Trophoblast cell (in vitro differentiated cells and primary cell): Measurements from ENCODE around the gene IL24.

Experiments used
- DNase-seq, 2 donors: peaks; one replicate each; pipeline ENCODE4 v3.0.0-alpha.2; 2016
- H2AFZ ChIP-seq: 2 replicates; pipeline ENCODE4 v1.6.1; 2013; ENCODE audit warnings: low read length, moderate library complexity, mild to moderate bottlenecking; ENCODE audit not compliant: insufficient read depth, poor library complexity
- H2AK5ac ChIP-seq: 2 replicates; pipeline ENCODE4 v1.6.1; 2013; ENCODE audit warnings: mild to moderate bottlenecking, low read length
- H2BK120ac ChIP-seq: 2 replicates; pipeline ENCODE4 v1.6.1; 2013; ENCODE audit warnings: low read length, mild to moderate bottlenecking, moderate library complexity; ENCODE audit not compliant: insufficient read depth, poor library complexity
- H2BK12ac ChIP-seq: 2 replicates; pipeline ENCODE4 v1.6.1; 2013; ENCODE audit warnings: mild to moderate bottlenecking, low read length, moderate library complexity
- H2BK5ac ChIP-seq: 2 replicates; pipeline ENCODE4 v1.6.1; 2013; ENCODE audit warnings: low read length, low read depth, moderate library complexity, mild to moderate bottlenecking; ENCODE audit not compliant: poor library complexity
- H3K14ac ChIP-seq: 2 replicates; pipeline ENCODE4 v1.6.1; 2013; ENCODE audit warnings: mild to moderate bottlenecking, low read length
- H3K18ac ChIP-seq: 2 replicates; pipeline ENCODE4 v1.6.1; 2013; ENCODE audit warnings: mild to moderate bottlenecking, low read length
- H3K23ac ChIP-seq: 2 replicates; pipeline ENCODE4 v1.6.1; 2013; ENCODE audit warnings: low read length
- H3K27ac ChIP-seq: 2 replicates; pipeline ENCODE4 v1.5.1; 2013; ENCODE audit warnings: low read depth, mild to moderate bottlenecking, inconsistent platforms, low read length, moderate library complexity
- H3K27me3 ChIP-seq: 2 replicates; pipeline ENCODE4 v1.6.1; 2013; ENCODE audit warnings: inconsistent platforms, mild to moderate bottlenecking, low read length, moderate library complexity; ENCODE audit not compliant: insufficient read depth
- H3K36me3 ChIP-seq, 2 experiments: 1 replicate in 1 of 2; 2 replicates in 1 of 2; pipeline ENCODE4 v1.6.1; 2013; ENCODE audit warnings: low read length in 2 of 2, mild to moderate bottlenecking in 2 of 2, moderate library complexity in 1 of 2; ENCODE audit not compliant: insufficient read depth in 2 of 2, control insufficient read depth in 1 of 2
- H3K4ac ChIP-seq: 2 replicates; pipeline ENCODE4 v1.6.1; 2013; ENCODE audit warnings: low read depth, mild to moderate bottlenecking, low read length, moderate library complexity
- H3K4me1 ChIP-seq, 2 experiments: 1 replicate in 1 of 2; 2 replicates in 1 of 2; pipeline ENCODE4 v1.6.1; 2013; ENCODE audit warnings: low read length in 2 of 2, mild to moderate bottlenecking in 2 of 2, moderate library complexity in 1 of 2; ENCODE audit not compliant: insufficient read depth in 2 of 2, control insufficient read depth in 1 of 2
- H3K4me2 ChIP-seq: 2 replicates; pipeline ENCODE4 v1.6.1; 2013; ENCODE audit warnings: inconsistent platforms, mild to moderate bottlenecking, low read length, moderate library complexity
- H3K4me3 ChIP-seq: 2 replicates; pipeline ENCODE4 v1.5.1; 2013; ENCODE audit warnings: mild to moderate bottlenecking, low read depth, low read length, inconsistent platforms
- H3K79me1 ChIP-seq: one replicate; pipeline ENCODE4 v1.6.1; 2013; ENCODE audit warnings: low read length
- H3K79me2 ChIP-seq: 2 replicates; pipeline ENCODE4 v1.6.1; 2013; ENCODE audit warnings: low read length, mild to moderate bottlenecking; ENCODE audit not compliant: control insufficient read depth, insufficient read depth, poor library complexity
- H3K9ac ChIP-seq: 2 replicates; pipeline ENCODE4 v1.6.1; 2013; ENCODE audit warnings: mild to moderate bottlenecking, low read length
- H3K9me3 ChIP-seq: 2 replicates; pipeline ENCODE4 v1.6.1; 2013; ENCODE audit warnings: low read depth, mild to moderate bottlenecking, control low read depth, inconsistent platforms, low read length; ENCODE audit not compliant: insufficient read depth
- H4K12ac ChIP-seq: 2 replicates; pipeline ENCODE4 v1.6.1; 2013; ENCODE audit warnings: low read depth, mild to moderate bottlenecking, low read length, moderate library complexity
- H4K8ac ChIP-seq: 2 replicates; pipeline ENCODE4 v1.6.1; 2013; ENCODE audit warnings: low read depth, mild to moderate bottlenecking, low read length, moderate library complexity
- H4K91ac ChIP-seq: one replicate; pipeline ENCODE4 v1.6.1; 2013; ENCODE audit warnings: low read depth, mild to moderate bottlenecking, low read length, moderate library complexity
- WGBS: extraction: QIAGEN DNeasy Blood & Tissue Kit; methylation state at CpG from one replicate; pipeline ENCODE4 v1.1.7; 2013; ENCODE audit warnings: missing lambda C conversion rate; ENCODE audit not compliant: insufficient read length, insufficient coverage; ENCODE audit errors: extremely low coverage; 5-methylcytosine and 5-hydroxymethylcytosine counted together

IL24 gene

GRCh38 chr1:206929524-206929923 is 32.3 kb downstream of the IL24 start:
- no peak for DNase-seq
- no peaks in the 10 kb centered on the region for H3K79me1 ChIP-seq
- no peak overlapping the region for H3K4ac ChIP-seq
- H4K91ac ChIP-seq = no peak overlapping the region
- no peak overlapping the region for H4K8ac ChIP-seq
- H4K12ac ChIP-seq = no peak overlapping the region
- H2BK5ac ChIP-seq = no peak overlapping the region
- no peaks in the 10 kb centered on the region for H3K79me2 ChIP-seq
- no CpG with 5 or more reads among the region's 6 CpGs for WGBS
- no peak overlapping the region for H2BK12ac ChIP-seq
- no peak overlapping the region for H2BK120ac ChIP-seq
- no peak overlapping the region for H3K4me3 ChIP-seq
- H3K27ac ChIP-seq = no peak overlapping the region
- H3K36me3 ChIP-seq = no peaks in the 10 kb centered on the region
- no peak overlapping the region for H3K9ac ChIP-seq
- H3K9me3 ChIP-seq = peaks cover 1% of the 10 kb centered on the region
- H3K23ac ChIP-seq = no peak overlapping the region
- no peak overlapping the region for H2AK5ac ChIP-seq
- no peak overlapping the region for H3K4me2 ChIP-seq
- H3K14ac ChIP-seq = no peak overlapping the region
- H3K27me3 ChIP-seq = no peaks in the 10 kb centered on the region
- no peak overlapping the region for H3K18ac ChIP-seq
- H2AFZ ChIP-seq = no peak overlapping the region
- H3K4me1 ChIP-seq = no peaks in the 10 kb centered on the region

- Histone ChIP-seq H3K4me2 (no peak overlapping the region), H3K9me3 (no peaks in the 10 kb centered on the region), H3K79me2 (no peaks in the 10 kb centered on the region), H3K27ac (no peak overlapping the region), H4K91ac (no peak overlapping the region), H3K4ac (no peak overlapping the region), H2AFZ (no peak overlapping the region), H2BK5ac (no peak overlapping the region), H3K27me3 (no peaks in the 10 kb centered on the region), H2BK120ac (no peak overlapping the region), H3K14ac (no peak overlapping the region), H4K8ac (no peak overlapping the region), H3K23ac (no peak overlapping the region), H3K18ac (no peak overlapping the region), H3K9ac (no peak overlapping the region), H3K4me1 (no peaks in the 10 kb centered on the region), H3K36me3 (no peaks in the 10 kb centered on the region), H2AK5ac (no peak overlapping the region), H3K79me1 (no peaks in the 10 kb centered on the region), H2BK12ac (no peak overlapping the region), H4K12ac (no peak overlapping the region), H3K4me3 (no peak overlapping the region)
- no CpG with 5 or more reads among the region's 17 CpGs for WGBS
- DNase-seq = no peak
Measured at GRCh38 chr1:206930210-206930798, 33.1 kb downstream of the IL24 start.

- H3K18ac ChIP-seq = no peak overlapping the region
- H2AFZ ChIP-seq = no peak overlapping the region
- H4K12ac ChIP-seq = no peak overlapping the region
- H3K79me1 ChIP-seq = no peaks in the 10 kb centered on the region
- no peak overlapping the region for H2AK5ac ChIP-seq
- H3K27me3 ChIP-seq = no peaks in the 10 kb centered on the region
- no peak overlapping the region for H3K9ac ChIP-seq
- H3K14ac ChIP-seq = no peak overlapping the region
- no peaks in the 10 kb centered on the region for H3K36me3 ChIP-seq
- no peak overlapping the region for H4K8ac ChIP-seq
- H3K4me1 ChIP-seq = no peaks in the 10 kb centered on the region
- no peak overlapping the region for H4K91ac ChIP-seq
- H3K4ac ChIP-seq = no peak overlapping the region
- no CpG with 5 or more reads among the region's 6 CpGs for WGBS
- H3K4me2 ChIP-seq = no peak overlapping the region
- no peak overlapping the region for H2BK5ac ChIP-seq
- H3K23ac ChIP-seq = no peak overlapping the region
- H3K9me3 ChIP-seq = no peaks in the 10 kb centered on the region
- no peak overlapping the region for H3K27ac ChIP-seq
- H3K4me3 ChIP-seq = no peak overlapping the region
- no peak overlapping the region for H2BK12ac ChIP-seq
- H2BK120ac ChIP-seq = no peak overlapping the region
- H3K79me2 ChIP-seq = no peaks in the 10 kb centered on the region
- DNase-seq = no peak
Measured at GRCh38 chr1:206931709-206932108, 34.5 kb downstream of the IL24 start.

- WGBS = no CpG with 5 or more reads among the region's 8 CpGs
- Histone ChIP-seq H3K4ac (no peak overlapping the region), H3K79me2 (no peaks in the 10 kb centered on the region), H2BK5ac (no peak overlapping the region), H2AK5ac (no peak overlapping the region), H4K8ac (no peak overlapping the region), H2BK120ac (no peak overlapping the region), H3K4me1 (no peaks in the 10 kb centered on the region), H2AFZ (no peak overlapping the region), H3K23ac (no peak overlapping the region), H3K4me3 (no peak overlapping the region), H3K36me3 (no peaks in the 10 kb centered on the region), H2BK12ac (no peak overlapping the region), H3K27ac (no peak overlapping the region), H3K9ac (no peak overlapping the region), H3K14ac (no peak overlapping the region), H4K91ac (no peak overlapping the region), H3K18ac (no peak overlapping the region), H3K27me3 (no peaks in the 10 kb centered on the region), H4K12ac (no peak overlapping the region), H3K4me2 (no peak overlapping the region), H3K9me3 (no peaks in the 10 kb centered on the region), H3K79me1 (no peaks in the 10 kb centered on the region)
- DNase-seq = no peak
Measured at GRCh38 chr1:206932177-206932576, 34.9 kb downstream of the IL24 start.
